B cell (primary cell): ENCODE measurements around the gene TMEM80.

Source experiments
- CTCF ChIP-seq: fragments of 200-600 bp; IDR thresholded peaks from one replicate; pipeline ENCODE4 v1.8.0; 2022; ENCODE audit warnings: antibody characterized with exemption, mild to moderate bottlenecking
- EZH2 ChIP-seq: IDR thresholded peaks from 2 replicates; pipeline ENCODE4 v1.6.1; 2012; ENCODE audit warnings: borderline replicate concordance, low read depth, mild to moderate bottlenecking, moderate library complexity, low read length; ENCODE audit not compliant: insufficient read depth, poor library complexity, severe bottlenecking

GRCh38 chr11:745428-745827, 49.8 kb downstream of the TMEM80 start:
- TF ChIP-seq CTCF, result no peak
- no peak for TF ChIP-seq EZH2
